Measurements from ENCODE around the gene MYZAP.

Gene MYZAP

GRCh38 chr15:57556040-57556439, 35.7 kb upstream of the MYZAP start:
- TF ChIP-seq, protein P1, sequence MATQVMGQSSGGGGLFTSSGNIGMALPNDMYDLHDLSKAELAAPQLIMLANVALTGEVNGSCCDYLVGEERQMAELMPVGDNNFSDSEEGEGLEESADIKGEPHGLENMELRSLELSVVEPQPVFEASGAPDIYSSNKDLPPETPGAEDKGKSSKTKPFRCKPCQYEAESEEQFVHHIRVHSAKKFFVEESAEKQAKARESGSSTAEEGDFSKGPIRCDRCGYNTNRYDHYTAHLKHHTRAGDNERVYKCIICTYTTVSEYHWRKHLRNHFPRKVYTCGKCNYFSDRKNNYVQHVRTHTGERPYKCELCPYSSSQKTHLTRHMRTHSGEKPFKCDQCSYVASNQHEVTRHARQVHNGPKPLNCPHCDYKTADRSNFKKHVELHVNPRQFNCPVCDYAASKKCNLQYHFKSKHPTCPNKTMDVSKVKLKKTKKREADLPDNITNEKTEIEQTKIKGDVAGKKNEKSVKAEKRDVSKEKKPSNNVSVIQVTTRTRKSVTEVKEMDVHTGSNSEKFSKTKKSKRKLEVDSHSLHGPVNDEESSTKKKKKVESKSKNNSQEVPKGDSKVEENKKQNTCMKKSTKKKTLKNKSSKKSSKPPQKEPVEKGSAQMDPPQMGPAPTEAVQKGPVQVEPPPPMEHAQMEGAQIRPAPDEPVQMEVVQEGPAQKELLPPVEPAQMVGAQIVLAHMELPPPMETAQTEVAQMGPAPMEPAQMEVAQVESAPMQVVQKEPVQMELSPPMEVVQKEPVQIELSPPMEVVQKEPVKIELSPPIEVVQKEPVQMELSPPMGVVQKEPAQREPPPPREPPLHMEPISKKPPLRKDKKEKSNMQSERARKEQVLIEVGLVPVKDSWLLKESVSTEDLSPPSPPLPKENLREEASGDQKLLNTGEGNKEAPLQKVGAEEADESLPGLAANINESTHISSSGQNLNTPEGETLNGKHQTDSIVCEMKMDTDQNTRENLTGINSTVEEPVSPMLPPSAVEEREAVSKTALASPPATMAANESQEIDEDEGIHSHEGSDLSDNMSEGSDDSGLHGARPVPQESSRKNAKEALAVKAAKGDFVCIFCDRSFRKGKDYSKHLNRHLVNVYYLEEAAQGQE (IDR thresholded peaks at IDR 0.05; ENCODE audit: insufficient replicate concordance, low read depth): no peak
- TF ChIP-seq, protein P2, sequence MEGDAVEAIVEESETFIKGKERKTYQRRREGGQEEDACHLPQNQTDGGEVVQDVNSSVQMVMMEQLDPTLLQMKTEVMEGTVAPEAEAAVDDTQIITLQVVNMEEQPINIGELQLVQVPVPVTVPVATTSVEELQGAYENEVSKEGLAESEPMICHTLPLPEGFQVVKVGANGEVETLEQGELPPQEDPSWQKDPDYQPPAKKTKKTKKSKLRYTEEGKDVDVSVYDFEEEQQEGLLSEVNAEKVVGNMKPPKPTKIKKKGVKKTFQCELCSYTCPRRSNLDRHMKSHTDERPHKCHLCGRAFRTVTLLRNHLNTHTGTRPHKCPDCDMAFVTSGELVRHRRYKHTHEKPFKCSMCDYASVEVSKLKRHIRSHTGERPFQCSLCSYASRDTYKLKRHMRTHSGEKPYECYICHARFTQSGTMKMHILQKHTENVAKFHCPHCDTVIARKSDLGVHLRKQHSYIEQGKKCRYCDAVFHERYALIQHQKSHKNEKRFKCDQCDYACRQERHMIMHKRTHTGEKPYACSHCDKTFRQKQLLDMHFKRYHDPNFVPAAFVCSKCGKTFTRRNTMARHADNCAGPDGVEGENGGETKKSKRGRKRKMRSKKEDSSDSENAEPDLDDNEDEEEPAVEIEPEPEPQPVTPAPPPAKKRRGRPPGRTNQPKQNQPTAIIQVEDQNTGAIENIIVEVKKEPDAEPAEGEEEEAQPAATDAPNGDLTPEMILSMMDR (IDR thresholded peaks at IDR 0.05; ENCODE audit: insufficient read depth, low read length): no peak
- no peak for TF ChIP-seq POLR2AphosphoS5 (IDR thresholded peaks at IDR 0.05; ENCODE audit: low read depth)
- TF ChIP-seq SPI1 (IDR thresholded peaks at IDR 0.05; ENCODE audit: borderline replicate concordance, low read depth): no peak
- no peak for TF ChIP-seq GABPA (IDR thresholded peaks at IDR 0.05; ENCODE audit: low read depth)
- DNase-seq (ENCODE audit: low read depth in 1 of 2, low spot score in 1 of 2): no peak
- Histone ChIP-seq H3K4me3 (replicated peaks; ENCODE audit: insufficient read depth, low read length) (no peak overlapping the region), H3K27ac (replicated peaks) (no peak overlapping the region), H3K27me3 (ENCODE audit: insufficient read depth, poor library complexity, severe bottlenecking) (no peaks in the 10 kb centered on the region)

DNA sequence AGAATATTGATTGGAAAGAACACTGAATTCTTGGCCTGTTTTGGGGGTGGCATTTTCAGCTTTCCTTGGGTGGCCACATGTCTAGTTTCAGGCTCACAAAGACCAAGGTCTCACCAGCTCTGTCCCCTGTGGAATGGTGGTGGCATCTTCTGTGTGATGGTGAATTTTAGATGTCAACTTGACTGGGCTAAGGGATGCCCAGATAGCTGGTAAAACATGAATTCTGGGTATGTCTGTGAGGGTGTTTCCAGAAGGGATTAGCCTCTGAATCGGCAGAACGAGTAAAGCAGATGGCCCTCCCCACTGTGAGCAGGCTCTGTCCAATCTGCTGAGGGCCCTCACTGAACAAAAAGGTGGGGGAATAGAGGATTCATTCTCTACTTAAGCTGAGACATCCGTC, 34.4 kb upstream of the MYZAP start:
- no peak overlapping the region for H3K4me3 ChIP-seq (replicated peaks; ENCODE audit: insufficient read depth, low read length)
- no peaks in the 10 kb centered on the region for H3K27me3 ChIP-seq (ENCODE audit: insufficient read depth, poor library complexity, severe bottlenecking)
- TF ChIP-seq POLR2AphosphoS5 (IDR thresholded peaks at IDR 0.05; ENCODE audit: low read depth) (no peak), GABPA (IDR thresholded peaks at IDR 0.05; ENCODE audit: low read depth) (no peak), SPI1 (IDR thresholded peaks at IDR 0.05; ENCODE audit: borderline replicate concordance, low read depth) (no peak)
- TF ChIP-seq, protein P2 (IDR thresholded peaks at IDR 0.05; ENCODE audit: insufficient read depth, low read length): no peak
- TF ChIP-seq, protein P1 (IDR thresholded peaks at IDR 0.05; ENCODE audit: insufficient replicate concordance, low read depth): no peak
- H3K27ac ChIP-seq (replicated peaks): no peak overlapping the region
- DNase-seq (ENCODE audit: low read depth in 1 of 2, low spot score in 1 of 2): no peak

DNA sequence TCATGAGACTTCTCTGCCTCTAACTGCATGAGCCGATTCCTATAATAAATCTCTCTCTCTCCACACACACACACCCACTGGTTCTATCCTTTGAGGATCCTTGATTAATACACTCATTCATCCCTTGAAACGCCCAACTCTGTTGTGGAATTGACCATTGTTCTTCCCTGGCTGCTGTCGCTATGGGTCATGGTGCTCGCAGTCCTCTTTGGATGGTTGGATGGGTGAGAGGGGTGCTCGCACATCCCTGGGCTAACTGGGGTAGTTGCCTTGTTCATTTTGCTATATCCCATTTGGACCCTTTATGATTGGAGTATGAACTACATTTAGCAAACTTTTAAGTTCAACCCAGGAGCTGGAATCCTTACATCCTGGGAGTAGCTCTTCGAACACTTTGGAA, 33.9 kb upstream of the MYZAP start:
- DNase-seq (ENCODE audit: low read depth in 1 of 2, low spot score in 1 of 2): no peak
- Histone ChIP-seq H3K4me3 (replicated peaks; ENCODE audit: insufficient read depth, low read length) (no peak overlapping the region), H3K27me3 (ENCODE audit: insufficient read depth, poor library complexity, severe bottlenecking) (no peaks in the 10 kb centered on the region), H3K27ac (replicated peaks) (no peak overlapping the region)
- TF ChIP-seq SPI1 (IDR thresholded peaks at IDR 0.05; ENCODE audit: borderline replicate concordance, low read depth) (no peak), POLR2AphosphoS5 (IDR thresholded peaks at IDR 0.05; ENCODE audit: low read depth) (no peak), GABPA (IDR thresholded peaks at IDR 0.05; ENCODE audit: low read depth) (no peak)
- TF ChIP-seq, protein P2 (IDR thresholded peaks at IDR 0.05; ENCODE audit: insufficient read depth, low read length): no peak
- TF ChIP-seq, protein P1 (IDR thresholded peaks at IDR 0.05; ENCODE audit: insufficient replicate concordance, low read depth): no peak

All from HL-60 (cell line).